ENCODE results near the gene GNG7.

Gene GNG7

GRCh38 chr19:2488405-2488941 is 214.0 kb downstream of the GNG7 start:
- peak overlapping the region; percentile 58 to 62 for H3K4me3 Mint-ChIP-seq
- peak; percentile 39 for ATAC-seq (replicated peaks)

GRCh38 chr19:2487842-2488241 is 214.7 kb downstream of the GNG7 start:
- peaks cover 6 to 9% of the 10 kb centered on the region in 2 donors for H3K4me1 Mint-ChIP-seq (ENCODE audit: low read depth in 2 of 2)
- no peak overlapping the region for H3K27ac Mint-ChIP-seq
- no peak for DNase-seq
- peaks cover 3% of the 10 kb centered on the region for H3K36me3 Mint-ChIP-seq (ENCODE audit: insufficient read depth)
- peaks cover 21 to 38% of the 10 kb centered on the region in 2 donors for H3K27me3 Mint-ChIP-seq
- H3K4me3 Mint-ChIP-seq, result no peak overlapping the region
- no peaks in the 10 kb centered on the region for H3K9me3 Mint-ChIP-seq
- no peak for ATAC-seq (replicated peaks)

More at GRCh38 chr19:2488405-2488941, 214.0 kb downstream of the GNG7 start:
- Mint-ChIP-seq H3K27ac (no peak overlapping the region), H3K36me3 (ENCODE audit: insufficient read depth) (peaks cover 3% of the 10 kb centered on the region), H3K27me3 (peaks cover 21 to 44% of the 10 kb centered on the region in 2 donors), H3K9me3 (no peaks in the 10 kb centered on the region), H3K4me1 (ENCODE audit: low read depth in 2 of 2) (peaks cover 6 to 9% of the 10 kb centered on the region in 2 donors)
- no peak for DNase-seq

GRCh38 chr19:2487090-2487489 is 215.4 kb downstream of the GNG7 start:
- no peak for ATAC-seq (replicated peaks)
- Mint-ChIP-seq H3K27me3 (peaks cover 13 to 30% of the 10 kb centered on the region in 2 donors), H3K4me1 (ENCODE audit: low read depth in 2 of 2) (peaks cover 6% of the 10 kb centered on the region in 2 donors), H3K9me3 (no peaks in the 10 kb centered on the region), H3K36me3 (ENCODE audit: insufficient read depth) (peaks cover 3% of the 10 kb centered on the region), H3K4me3 (peak overlapping the region in 1 of 2 donors; percentile 23), H3K27ac (no peak overlapping the region)
- DNase-seq, result no peak

GRCh38 chr19:2485428-2485827 is 217.1 kb downstream of the GNG7 start:
- H3K9me3 Mint-ChIP-seq, result no peaks in the 10 kb centered on the region

GRCh38 chr19:2484178-2484937 is 218.1 kb downstream of the GNG7 start:
- no peaks in the 10 kb centered on the region for H3K9me3 Mint-ChIP-seq
- H3K4me3 Mint-ChIP-seq, result no peak overlapping the region
- H3K36me3 Mint-ChIP-seq (ENCODE audit: insufficient read depth), result peaks cover 8% of the 10 kb centered on the region
- H3K27ac Mint-ChIP-seq, result no peak overlapping the region
- ATAC-seq (replicated peaks), result no peak
- peaks cover under 1 to 3% of the 10 kb centered on the region in 2 donors for H3K4me1 Mint-ChIP-seq (ENCODE audit: low read depth in 2 of 2)
- no peak for DNase-seq
- peaks cover under 1 to 3% of the 10 kb centered on the region in 2 donors for H3K27me3 Mint-ChIP-seq

More at GRCh38 chr19:2485428-2485827, 217.1 kb downstream of the GNG7 start:
- Mint-ChIP-seq H3K36me3 (ENCODE audit: insufficient read depth) (peaks cover 3% of the 10 kb centered on the region), H3K4me1 (ENCODE audit: low read depth in 2 of 2) (peaks cover 6% of the 10 kb centered on the region in 2 donors), H3K27ac (no peak overlapping the region), H3K4me3 (no peak overlapping the region), H3K27me3 (peaks cover 6 to 14% of the 10 kb centered on the region in 2 donors)
- no peak for ATAC-seq (replicated peaks)
- no peak for DNase-seq

- Mint-ChIP-seq H3K27me3 (no peaks in the 10 kb centered on the region), H3K27ac (no peak overlapping the region), H3K36me3 (ENCODE audit: insufficient read depth) (peaks cover 14% of the 10 kb centered on the region), H3K9me3 (no peaks in the 10 kb centered on the region), H3K4me1 (ENCODE audit: low read depth in 2 of 2) (peaks cover 0 to 5% of the 10 kb centered on the region in 2 donors), H3K4me3 (no peak overlapping the region)
- ATAC-seq (replicated peaks) (no peak), DNase-seq (no peak)
These were observed 218.9 kb downstream of the GNG7 start for GRCh38 chr19:2483484-2484151.

- Mint-ChIP-seq H3K9me3 (no peaks in the 10 kb centered on the region), H3K27me3 (no peaks in the 10 kb centered on the region), H3K27ac (no peak overlapping the region), H3K36me3 (ENCODE audit: insufficient read depth) (peaks cover 19% of the 10 kb centered on the region), H3K4me3 (no peak overlapping the region), H3K4me1 (ENCODE audit: low read depth in 2 of 2) (peaks cover 5 to 10% of the 10 kb centered on the region in 2 donors)
- DNase-seq, result no peak
- ATAC-seq (replicated peaks), result no peak
These were observed 219.4 kb downstream of the GNG7 start for GRCh38 chr19:2483084-2483483.

GRCh38 chr19:2482354-2483038 is 220.0 kb downstream of the GNG7 start:
- Mint-ChIP-seq H3K36me3 (ENCODE audit: insufficient read depth) (peaks cover 25% of the 10 kb centered on the region), H3K4me1 (ENCODE audit: low read depth in 2 of 2) (peaks cover 7 to 13% of the 10 kb centered on the region in 2 donors), H3K4me3 (no peak overlapping the region), H3K27me3 (no peaks in the 10 kb centered on the region), H3K27ac (no peak overlapping the region), H3K9me3 (no peaks in the 10 kb centered on the region)
- DNase-seq (no peak), ATAC-seq (replicated peaks) (no peak)

- peaks cover 35% of the 10 kb centered on the region for H3K36me3 Mint-ChIP-seq (ENCODE audit: insufficient read depth)
- no peak overlapping the region for H3K4me3 Mint-ChIP-seq
- H3K27ac Mint-ChIP-seq, result no peak overlapping the region
- peaks cover 14 to 22% of the 10 kb centered on the region in 2 donors for H3K4me1 Mint-ChIP-seq (ENCODE audit: low read depth in 2 of 2)
- H3K27me3 Mint-ChIP-seq, result no peaks in the 10 kb centered on the region
- no peak for ATAC-seq (replicated peaks)
- no peaks in the 10 kb centered on the region for H3K9me3 Mint-ChIP-seq
- no peak for DNase-seq
These were observed 221.0 kb downstream of the GNG7 start for GRCh38 chr19:2481466-2481865.

GRCh38 chr19:2479556-2480194 is 222.8 kb downstream of the GNG7 start:
- peak overlapping the region; percentile 95 to 99 for H3K27ac Mint-ChIP-seq
- H3K4me3 Mint-ChIP-seq, result peak overlapping the region; percentile 87 to 96
- peaks cover 21 to 30% of the 10 kb centered on the region in 2 donors for H3K4me1 Mint-ChIP-seq (ENCODE audit: low read depth in 2 of 2)
- no peaks in the 10 kb centered on the region for H3K9me3 Mint-ChIP-seq
- ATAC-seq (replicated peaks), result no peak
- DNase-seq, result no peak
- peaks cover 53% of the 10 kb centered on the region for H3K36me3 Mint-ChIP-seq (ENCODE audit: insufficient read depth)
- no peaks in the 10 kb centered on the region for H3K27me3 Mint-ChIP-seq

GRCh38 chr19:2478756-2479555 is 223.5 kb downstream of the GNG7 start:
- peaks cover 22 to 30% of the 10 kb centered on the region in 2 donors for H3K4me1 Mint-ChIP-seq (ENCODE audit: low read depth in 2 of 2)
- peak overlapping the region; percentile 87 to 96 for H3K4me3 Mint-ChIP-seq
- no peaks in the 10 kb centered on the region for H3K9me3 Mint-ChIP-seq

GRCh38 chr19:2478278-2478755 is 224.2 kb downstream of the GNG7 start:
- ATAC-seq (replicated peaks), result peak; percentile 21
- peak; percentile 44 to 55 (median 54) for DNase-seq

More at GRCh38 chr19:2478756-2479555, 223.5 kb downstream of the GNG7 start:
- peak; percentile 60 to 64 (median 63) for DNase-seq
- Mint-ChIP-seq H3K27me3 (no peaks in the 10 kb centered on the region), H3K27ac (peak overlapping the region; percentile 95 to 99), H3K36me3 (ENCODE audit: insufficient read depth) (peaks cover 53% of the 10 kb centered on the region)
- ATAC-seq (replicated peaks), result peak; percentile 29

More at GRCh38 chr19:2478278-2478755, 224.2 kb downstream of the GNG7 start:
- Mint-ChIP-seq H3K4me1 (ENCODE audit: low read depth in 2 of 2) (peaks cover 22 to 30% of the 10 kb centered on the region in 2 donors), H3K36me3 (ENCODE audit: insufficient read depth) (peaks cover 53% of the 10 kb centered on the region), H3K4me3 (peak overlapping the region; percentile 87 to 96), H3K27me3 (no peaks in the 10 kb centered on the region), H3K27ac (peak overlapping the region; percentile 95 to 99), H3K9me3 (no peaks in the 10 kb centered on the region)
